ENCODE data around the gene DRD1.

DNA sequence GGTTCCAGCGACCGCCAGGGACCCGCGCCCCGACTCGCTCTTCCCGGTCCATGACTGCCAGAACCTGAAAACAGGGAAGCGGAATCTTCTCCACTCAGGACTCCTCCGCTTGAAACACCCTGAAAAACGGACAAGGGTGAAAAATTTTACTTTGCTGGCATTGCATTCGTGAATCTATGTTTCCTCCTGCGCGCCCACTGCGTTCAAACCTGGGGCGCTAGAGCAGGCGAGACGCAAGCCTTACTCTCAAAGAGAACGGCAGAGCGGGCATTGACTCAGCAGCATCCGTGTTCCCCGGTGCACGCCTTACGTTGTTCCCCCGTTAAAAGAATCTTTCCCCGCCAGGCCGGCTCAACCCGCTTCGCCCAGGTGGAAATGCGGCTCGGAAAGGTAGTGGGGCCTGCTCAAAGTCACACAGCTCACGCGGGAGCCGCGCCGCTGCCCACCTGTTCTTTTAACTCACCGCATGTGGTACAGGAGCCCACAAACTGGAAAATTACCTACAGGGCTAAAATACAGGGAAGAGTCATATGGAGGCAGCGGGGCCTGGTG is 999 bp upstream of the DRD1 start:
- TF ChIP-seq POLR2A (IDR thresholded peaks at IDR 0.05; ENCODE audit: low read length) (no peak), GATA1 (IDR thresholded peaks at IDR 0.05; ENCODE audit: low read depth, low read length) (no peak)

Data from erythroblast (primary cell).